Hematopoietic multipotent progenitor cell treated with erythropoietin and hydrocortisone succinate and interleukin-3 and kit ligand, for 6 days (in vitro differentiated cells): ENCODE measurements around the gene RIPK4.
A peak's percentile ranks its signal among the peaks of the same experiment; 100 is the strongest.

ENCODE experiments used
- DNase-seq: peaks from one replicate; pipeline ENCODE4 v3.0.0-alpha.2; 2015

RIPK4 gene

DNA sequence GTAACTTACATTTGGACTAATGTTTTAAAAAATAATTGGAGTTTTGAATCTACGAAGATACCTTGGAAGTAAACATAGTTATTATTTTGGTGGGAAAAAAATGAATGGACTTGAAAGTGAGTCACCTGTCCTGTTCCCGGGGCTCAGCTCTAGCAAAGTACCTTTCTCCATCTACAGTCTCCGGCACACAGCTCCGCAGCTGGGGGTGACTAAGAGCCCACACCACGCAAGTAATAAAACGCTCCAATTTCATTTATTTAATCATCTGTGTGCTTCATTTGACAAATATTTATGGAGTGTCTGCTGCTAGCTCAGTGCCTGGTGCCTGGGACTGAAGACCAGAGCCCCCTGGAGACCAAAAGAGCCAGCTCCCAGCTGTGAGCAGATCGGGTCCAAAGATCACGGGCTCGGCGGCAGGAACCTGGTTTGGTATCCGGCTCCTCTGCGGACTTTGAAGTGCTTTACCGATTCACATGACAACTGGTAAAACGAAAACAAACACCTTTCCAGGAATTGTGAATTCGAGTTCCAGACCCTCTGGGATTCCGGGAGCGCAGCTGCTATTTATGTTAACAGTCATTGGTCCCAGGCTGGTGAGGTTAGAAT lies 1.7 kb upstream of the RIPK4 start:
- peak; percentile 30 for DNase-seq

DNA sequence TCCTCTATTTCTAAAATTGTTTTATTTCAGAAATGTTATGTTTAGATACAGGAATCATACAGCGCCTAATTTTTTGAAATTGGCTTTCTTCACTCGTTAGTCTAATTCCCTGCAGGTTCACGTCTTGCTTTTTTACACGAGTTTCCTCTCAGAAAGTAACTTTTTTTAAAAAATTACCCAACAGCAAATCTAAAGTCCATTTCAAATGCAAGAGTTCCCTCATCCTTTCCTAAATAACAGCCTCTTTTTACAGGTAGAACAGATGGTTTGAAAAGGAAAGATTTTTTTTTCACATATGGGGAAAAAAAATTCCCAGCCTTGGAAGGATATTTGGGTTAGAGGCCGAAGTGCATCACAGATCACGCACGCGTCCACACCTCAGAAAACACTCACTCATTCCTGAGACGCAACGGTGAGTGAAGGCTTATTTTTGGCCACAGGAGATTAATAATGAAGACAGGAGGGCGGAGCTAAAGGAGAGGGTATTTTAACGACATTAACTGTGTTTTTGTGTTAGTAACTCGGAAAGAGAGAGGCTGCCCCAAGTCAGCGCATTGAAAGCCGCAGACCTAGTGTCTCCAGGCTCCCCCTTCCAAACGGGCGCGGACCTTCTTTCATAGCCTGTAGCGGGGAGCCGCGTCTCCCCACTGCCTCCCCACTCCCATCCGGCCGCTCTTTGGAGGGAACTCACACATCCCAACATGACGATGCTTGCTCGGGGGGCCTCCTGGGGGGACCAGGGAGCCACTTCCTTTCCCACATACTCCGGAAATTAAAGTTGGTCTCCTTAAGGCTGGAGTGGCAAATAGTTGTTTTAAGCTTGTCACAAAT lies 969 bp upstream of the RIPK4 start:
- DNase-seq, result peak; percentile 17

DNA sequence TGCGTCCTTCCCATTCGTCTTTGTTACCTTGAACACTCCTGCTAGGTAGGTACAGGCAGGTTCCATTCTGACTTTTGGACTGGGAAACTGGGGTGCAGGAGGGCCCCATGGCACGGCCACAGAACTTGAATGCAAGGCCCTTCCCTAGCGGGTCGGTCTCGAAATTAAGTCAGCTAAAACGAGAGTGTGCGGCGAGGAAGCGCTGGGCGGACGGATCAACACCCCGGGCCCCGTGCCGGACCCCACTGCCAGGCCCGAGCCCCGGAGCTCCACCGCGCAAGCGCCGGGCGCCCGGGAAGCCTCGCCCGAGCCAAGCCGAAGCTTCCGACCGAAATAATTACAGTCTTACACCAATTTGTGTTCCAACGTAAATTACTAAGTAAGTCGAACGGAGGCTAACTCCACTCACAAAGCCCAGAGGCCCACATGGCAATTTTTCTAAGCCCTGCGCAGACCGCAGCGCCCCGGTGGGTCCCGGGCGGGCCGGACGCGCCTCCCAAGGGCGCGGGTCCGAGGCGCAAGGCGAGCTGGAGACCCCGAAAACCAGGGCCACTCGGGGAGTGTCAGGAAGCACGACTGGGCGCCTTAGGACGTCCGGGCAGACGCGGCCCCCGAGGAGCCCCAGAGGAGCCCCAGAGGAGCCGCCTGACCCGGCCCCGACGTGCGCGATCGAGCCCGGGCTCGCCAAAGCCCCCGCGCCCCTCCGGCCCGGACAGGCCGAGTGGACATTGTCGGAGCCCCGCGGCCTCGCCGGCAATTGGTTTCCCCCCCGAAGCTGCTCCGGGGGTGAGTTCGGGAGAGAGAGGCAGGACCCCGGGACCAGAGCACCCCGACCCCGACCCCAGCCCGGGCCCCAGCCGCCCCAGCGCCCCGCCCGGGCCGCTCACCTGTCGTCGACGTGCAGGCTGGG lies 624 bp downstream of the RIPK4 start:
- DNase-seq, result no peak

DNA sequence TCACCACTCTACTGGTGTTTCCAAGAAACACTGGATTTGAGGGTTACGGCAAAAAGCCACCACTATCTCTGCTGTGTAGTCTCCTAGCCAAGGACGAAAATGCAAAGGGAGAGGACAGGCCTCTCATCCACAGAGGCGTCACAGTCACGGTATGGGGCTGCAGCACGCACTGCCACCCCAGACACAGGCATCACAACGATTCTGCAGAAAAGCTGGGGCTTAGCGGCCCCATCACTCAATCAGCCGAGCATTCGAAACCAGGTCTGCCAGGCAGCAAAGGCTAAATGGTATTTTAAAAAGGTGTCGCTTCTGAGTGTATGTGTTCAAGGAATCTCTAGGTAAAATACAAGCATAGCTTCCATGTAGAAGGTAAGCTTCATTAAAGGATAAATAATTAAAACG lies 1.4 kb downstream of the RIPK4 start:
- DNase-seq, result no peak

DNA sequence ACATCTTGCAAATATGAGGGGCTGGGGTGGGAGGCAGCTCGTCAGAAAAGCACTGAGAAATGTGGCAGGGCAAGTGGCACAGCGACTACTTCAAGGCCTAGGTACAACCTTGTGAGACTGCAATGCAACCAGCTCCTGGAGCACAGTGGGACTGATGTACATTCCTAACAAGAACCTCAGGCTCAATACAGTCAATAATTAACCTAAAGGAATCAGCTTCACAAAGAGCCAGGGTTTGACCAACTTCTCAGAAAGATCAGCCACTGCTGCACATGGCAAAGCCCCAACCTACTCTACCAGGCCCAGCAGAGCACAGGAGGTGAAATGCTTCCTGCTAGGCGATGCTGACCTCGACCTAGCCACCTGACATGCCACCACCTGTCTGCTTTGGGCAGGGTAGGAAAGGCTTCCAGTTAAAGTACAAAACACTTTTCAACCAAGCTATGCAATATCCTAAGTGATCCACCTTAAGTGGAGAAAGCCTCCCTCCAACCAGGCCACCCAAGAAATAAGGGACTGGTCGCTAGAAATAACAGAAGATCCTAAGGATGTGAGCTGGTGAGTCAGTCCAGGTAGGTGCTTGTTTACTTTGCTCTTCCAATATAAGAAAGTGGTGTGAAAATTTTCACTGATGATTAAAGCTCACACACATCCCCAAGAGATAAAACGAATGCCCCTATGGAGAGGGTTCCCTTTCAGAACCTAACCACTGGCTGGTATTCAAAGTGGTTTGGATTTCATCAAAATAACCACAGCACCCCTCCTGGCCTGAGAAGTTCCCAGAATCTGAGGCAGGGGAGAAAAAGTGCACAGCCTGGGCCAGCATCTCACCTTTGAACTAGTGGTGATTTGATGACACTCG lies 2.1 kb downstream of the RIPK4 start:
- DNase-seq, result no peak

DNA sequence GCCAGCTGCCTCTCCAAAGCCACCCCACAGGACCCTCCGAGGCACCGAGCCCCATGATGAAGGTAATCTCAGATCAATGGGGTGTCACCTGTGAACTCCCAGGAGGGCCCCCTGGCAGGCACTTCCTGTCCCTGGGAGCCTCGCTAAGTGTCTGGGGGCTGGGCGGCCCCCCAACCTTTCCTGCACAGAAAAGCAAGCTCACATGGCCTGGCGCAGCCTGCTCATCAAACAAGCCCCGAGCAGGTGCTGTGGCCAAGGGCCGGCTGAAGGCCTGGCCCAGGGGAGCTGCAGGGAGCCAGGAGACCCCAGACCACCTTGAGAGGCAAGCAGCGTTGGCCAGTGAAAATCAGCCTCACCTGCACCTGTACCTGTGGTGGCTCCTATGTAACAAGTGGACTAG lies 2.9 kb downstream of the RIPK4 start:
- no peak for DNase-seq

DNA sequence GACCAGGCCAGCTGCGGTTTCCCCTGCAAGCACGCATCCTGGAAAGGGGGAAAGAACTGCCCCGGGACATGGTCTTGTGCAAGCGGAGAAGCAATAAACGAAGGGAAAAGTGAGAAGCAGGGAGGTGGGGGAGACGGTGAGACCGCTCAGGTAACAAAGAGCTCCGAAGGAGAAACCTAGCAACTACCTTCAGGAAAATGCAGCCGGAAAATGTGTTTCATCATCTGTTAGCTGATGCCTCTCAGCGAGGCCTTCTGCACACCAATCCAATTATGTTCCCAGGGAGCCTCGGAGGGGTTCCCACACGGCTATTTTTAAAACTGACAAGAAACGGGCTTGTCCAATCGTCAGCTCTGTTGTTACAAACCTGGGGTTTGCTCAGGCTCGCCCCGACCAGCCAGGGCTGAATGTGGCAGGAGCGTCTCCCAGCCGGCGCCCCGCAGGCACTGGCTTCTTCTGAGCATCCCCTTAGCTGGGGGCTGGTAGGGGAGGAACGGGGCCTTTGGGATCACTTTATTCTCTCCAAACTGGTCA lies 3.4 kb downstream of the RIPK4 start:
- DNase-seq, result no peak

DNA sequence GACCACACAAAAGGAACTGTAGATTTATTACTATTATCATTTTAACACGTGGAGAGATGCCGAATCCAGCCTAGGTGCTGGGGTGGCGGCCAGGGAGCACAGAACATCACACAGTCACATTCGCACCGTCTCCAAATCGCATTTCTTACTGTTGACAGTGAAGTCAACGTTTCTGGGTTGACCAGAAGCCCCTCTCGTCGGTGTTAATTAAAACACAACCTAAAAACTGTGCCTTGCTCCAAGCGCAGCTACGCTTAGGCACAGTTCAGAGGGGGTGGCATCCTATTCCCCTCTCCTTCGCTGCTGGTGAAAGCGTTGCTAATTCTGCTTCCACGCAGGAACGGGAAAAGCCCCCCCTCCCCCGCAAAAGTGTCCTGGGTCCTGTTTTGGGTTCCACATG lies 4.1 kb downstream of the RIPK4 start:
- no peak for DNase-seq

DNA sequence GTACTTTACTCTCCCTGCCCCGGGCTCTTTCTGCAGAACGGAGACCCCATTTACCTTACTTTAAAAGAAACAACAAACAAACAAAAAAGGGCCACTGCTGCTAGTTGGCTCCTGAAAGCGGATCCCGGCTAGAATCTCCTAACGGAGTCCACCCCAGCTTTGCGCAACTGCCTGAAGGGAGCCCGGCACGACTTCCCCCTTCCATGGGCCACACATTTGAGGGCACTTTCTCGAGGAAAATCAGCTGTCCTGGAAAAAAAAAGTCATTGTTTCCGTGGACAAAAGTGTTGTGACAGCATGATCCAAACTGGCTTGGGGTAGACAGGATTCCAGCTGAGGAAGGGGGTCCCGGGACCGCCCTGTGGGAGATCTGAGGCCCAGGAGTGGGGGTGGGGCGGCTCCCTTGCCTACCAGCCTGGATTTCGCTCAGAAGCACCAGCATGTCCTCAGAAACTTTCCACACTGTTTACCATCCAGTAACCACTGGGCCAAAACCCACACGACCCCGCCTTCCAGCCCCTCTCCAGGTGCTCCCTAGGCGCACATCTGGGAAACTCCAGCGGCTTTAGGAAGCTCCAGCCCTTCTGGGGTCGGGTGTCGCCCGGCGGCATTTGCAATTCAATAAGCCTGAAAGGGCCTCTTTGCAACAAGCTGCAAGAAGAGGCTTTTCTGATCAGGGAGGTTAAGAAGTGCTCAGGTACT lies 4.8 kb downstream of the RIPK4 start:
- DNase-seq, result no peak

DNA sequence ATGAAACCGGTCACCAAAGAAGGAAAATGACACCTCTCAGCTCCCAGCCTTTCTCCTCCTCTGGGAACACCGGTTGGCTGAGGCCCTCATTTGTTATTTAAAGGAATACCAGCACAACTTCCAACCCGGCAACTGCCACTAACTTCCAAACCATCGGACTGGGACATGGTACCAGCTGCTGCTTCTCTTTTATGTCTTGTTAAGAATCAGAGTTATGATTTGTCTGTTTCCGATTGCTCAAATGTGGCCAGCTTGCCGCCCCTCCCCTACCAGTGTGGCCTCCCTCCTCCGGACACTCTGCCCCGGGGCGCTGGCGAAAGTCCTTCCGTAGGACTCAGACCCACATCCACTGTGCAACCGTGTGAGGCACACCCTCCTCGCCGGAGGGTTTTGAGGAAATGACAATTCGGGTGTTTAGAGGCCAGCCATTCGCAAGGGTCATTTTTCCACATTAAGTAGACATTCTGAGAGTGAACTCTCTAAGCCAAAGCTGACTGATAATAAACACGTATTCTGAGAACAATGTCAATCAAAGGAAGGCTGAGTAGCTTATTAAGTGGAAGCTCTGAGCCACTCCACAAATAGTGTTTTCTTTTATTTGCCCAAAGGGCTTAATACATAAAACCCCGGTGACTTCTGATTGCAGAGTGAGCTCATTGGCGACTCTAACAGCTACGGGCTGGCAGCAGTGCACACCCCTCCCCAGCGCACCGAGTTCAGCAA lies 5.5 kb downstream of the RIPK4 start:
- no peak for DNase-seq

DNA sequence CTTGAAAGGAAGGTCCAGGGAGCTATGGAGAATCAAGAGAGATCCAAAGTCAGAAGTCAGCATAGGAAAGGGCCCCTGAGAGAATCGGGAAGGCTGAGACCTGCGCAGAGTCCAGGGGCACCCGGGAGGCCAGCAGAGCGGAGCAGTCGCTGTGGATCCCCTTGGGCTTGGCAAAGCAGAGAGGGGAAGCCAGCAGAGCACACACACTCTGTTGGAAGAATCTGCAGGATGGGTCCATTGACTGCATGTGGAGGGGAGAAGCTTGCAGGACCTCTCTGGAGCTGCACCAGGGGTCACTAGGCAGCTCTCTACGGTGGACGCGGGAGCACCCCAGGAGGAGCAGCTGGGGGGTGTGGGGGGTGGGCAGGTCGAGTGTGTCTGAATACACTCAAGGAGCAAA lies 6.4 kb downstream of the RIPK4 start:
- DNase-seq, result no peak

DNA sequence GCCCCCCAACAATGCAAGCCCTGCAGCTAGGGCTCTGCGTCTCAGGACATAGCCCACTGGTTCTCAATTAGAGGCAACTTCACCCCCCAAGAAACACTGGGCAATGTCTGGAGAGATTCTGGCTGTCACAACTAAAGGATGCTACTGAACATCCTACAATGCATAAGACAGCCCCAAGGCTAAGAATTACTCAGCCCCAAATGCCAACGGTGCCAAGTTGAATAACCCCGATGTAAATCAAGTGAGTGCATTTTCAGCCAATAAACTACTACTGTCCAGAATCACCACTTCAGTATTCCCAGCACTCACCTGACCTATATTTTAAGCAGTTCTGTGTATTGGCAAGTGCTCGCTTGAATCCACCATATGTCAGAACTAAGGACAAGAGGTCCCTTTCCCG lies 6.9 kb downstream of the RIPK4 start:
- no peak for DNase-seq

DNA sequence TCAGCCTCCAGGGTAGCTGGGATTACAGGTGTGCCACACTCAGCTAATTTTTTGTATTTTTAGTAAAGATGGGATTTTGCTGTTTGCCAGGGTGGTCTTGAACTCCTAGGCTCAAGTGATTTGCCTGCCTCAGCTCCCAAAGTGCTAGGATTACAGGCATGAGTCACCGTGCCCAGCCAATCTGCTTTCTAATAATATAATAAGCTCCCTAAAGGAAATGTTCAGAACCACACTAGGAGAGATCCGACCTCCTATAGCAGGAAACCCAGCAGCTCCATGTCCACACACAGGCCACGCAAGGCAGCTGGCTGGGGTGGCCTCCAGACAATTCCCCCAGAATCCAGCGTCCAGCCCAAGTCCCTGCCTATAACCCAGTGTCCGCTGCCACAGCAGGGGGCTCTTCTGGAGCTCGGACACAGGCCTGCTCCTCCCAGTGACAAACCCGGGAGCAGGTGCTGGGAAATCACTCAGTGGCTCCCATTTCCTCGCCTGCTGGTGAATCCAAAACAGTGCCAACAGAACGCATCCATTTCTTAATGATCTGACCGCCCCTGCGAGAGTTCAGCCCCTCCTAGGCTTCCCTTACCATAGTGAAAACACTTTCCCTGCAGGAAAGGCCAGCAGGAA lies 7.5 kb downstream of the RIPK4 start:
- no peak for DNase-seq

DNA sequence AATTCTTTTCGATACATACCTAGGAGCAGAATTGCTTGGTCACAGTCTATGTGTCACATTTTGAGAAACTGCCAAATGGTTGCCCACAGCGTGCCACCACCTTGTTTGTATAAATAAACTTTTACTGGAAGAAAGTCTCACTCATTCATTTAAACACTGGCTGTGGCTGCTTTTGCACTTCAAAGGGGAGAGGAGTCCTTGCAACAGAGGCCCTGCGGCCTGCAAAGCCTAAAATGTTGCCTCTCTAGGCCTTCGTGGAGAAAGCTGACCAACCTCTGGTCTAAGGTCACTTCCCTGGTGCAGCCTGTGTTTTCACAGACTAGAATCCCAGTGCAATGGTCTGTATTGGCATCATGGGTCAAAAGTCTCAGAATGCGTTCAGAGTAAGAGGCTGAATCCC lies 8.3 kb downstream of the RIPK4 start:
- DNase-seq, result no peak

DNA sequence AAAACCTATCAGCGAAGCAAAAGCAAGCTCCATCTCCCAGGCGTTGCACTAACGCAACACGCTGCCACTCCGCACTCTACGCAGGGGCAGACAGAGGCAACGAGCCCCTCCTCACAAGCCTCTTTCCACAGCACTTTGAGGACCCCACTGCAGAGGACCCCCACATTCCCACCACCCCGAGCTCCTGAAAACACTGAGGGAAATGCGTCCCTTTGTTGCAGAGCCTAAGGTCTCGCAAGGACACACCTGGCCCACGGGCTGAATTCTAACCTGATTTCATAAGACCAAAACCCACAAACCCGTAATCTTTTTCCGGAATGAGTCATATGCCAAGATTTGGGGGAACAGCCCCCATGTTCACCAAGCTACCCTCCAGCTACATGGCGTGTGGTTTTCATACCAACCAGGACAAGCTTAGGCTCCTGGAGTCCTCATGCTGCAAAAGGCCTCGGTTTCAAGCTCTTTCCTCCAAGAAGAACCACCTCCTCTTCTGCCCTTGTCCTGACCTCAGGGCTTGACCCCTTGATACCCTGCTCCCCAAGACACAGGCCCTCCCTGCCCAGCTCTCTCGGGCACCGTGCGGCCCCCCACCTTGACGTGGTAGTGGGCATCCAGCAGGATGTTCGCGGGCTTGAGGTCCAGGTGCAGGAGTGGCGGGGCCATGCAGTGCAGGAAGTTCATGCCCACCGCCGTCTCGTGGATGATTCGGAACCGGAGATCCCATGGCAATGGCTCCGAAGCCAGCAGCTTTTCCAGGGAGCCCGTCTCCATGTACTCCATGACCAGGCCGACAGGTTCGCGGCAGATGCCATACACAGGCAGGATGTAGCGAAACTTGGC lies 10.7 kb downstream of the RIPK4 start:
- no peak for DNase-seq

DNA sequence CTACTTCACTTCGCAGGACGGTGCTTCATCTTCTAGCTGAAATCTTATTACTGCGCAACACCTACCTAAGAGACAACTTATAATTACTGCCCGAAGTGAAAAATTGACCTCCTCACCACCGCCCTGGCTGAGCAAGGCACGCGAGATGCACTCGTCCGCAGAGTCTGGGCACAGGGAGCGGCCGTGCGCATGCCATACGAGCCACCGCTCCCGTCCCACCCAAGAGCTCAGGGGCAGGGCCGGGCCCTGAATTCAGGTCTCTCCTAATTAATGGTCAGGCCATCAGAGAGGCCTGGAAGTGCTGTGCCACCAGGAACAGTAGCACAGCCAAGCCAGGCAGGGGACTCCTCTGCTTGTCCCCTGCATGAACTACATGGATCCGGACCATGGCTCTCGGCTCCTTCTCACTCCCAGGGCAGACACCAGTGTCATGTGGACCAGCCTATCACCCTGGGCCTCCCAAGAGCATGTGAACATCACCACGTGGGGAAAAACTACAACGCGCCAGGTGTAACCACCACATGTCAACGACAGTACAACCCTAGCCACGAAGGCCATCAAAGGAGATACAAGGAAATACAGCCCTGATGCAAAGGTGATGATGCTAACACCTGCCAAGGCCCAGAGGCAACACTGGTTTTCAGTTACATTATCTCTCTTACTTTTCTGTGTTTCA lies 11.5 kb downstream of the RIPK4 start:
- DNase-seq, result no peak

DNA sequence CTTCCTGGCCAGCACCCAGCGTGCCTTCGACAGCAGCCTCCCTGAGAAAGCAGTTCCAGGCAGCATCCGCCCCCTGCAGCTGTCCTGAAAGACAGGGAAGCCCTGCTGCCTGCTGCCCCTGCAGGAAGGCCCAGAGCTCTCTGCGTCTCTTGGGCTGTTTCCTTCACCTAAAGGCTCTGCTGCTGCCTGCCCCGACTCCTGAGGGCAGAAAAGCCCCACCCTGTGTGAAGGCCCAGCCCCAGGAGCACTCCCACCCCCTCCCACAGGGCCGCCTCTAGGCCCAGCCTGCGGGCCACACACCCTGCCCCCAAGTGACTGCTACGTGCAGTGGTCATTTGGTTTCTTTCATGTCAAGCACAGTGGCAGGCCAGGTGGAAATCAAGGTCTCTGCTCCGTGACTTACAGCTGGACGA lies 12.4 kb downstream of the RIPK4 start:
- no peak for DNase-seq

DNA sequence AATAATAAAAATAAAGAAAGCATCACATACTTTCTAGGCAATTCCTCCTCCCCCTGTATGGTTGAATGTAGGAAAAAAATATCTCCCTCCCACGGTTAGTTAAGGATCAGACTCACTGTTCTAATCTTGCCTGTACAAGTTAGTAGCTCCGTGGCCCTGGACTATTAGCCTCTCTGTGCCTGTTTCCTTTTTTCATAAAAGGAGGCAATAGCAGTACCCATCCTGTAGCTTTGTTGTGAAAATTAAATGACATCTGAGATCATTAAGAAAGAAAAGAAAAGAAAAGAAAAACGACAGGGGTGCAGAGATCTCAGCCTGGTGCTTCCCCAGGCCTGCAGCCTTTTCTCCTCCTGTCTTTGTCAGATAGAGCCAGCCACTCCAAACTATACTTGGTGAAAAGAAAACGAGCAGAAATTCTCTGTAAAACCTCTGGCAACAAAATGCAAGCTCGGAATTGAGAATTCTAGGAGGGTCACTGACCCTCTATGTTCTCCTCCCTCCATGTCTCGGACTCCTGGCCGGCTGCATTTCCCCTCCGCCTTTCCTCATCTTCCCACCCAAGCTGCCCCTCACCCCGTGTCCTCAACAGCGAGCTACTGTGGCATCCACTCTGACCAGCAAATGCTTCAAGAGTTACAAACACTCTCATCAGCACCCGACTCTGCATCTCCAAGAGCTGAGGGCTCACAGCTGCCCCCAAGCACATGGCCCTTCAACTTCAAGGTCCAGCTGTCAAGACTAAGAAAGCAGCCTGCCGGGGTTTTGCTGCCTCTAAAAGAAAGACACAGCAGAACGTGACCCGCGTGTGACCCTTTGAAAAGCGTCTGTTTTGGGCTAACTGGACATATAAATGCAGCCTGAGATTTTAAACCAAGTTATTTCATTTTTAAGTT lies 13.6 kb downstream of the RIPK4 start:
- DNase-seq, result no peak
